ENCODE results near the gene TIGD3. TPM values are rescaled to one million over a fixed set of nuclear protein-coding genes. Genes with fewer than 3 reads are reported as not detected.

Gene TIGD3
- total RNA-seq, 1 experiment from 2014 or later = 0.11 TPM

GRCh38 chr11:65378928-65379638 is 24.5 kb downstream of the TIGD3 start:
- Histone ChIP-seq H3K9me2 (replicated peaks; ENCODE audit: insufficient read depth, low read length) (no peaks in the 10 kb centered on the region), H3K4me2 (ENCODE audit: low read depth, low read length, poor library complexity, severe bottlenecking) (no peak overlapping the region), H3K36me3 (ENCODE audit: insufficient read depth, low read length) (no peaks in the 10 kb centered on the region), H3K9me3 (ENCODE audit: low read length) (no peaks in the 10 kb centered on the region), H3K79me2 (ENCODE audit: low read length) (no peaks in the 10 kb centered on the region), H3K4me3 (ENCODE audit: low read length) (no peak overlapping the region), H3K4me1 (ENCODE audit: low read length) (peaks cover 34% of the 10 kb centered on the region), H2AFZ (ENCODE audit: low read length) (no peak overlapping the region), H4K20me1 (ENCODE audit: insufficient read depth, low read depth, low read length) (no peaks in the 10 kb centered on the region), H3K27ac (ENCODE audit: low read length) (no peak overlapping the region), H3K27me3 (ENCODE audit: low read length) (no peaks in the 10 kb centered on the region), H3K9ac (ENCODE audit: low read length) (no peak overlapping the region)
- DNase-seq = no peak

GRCh38 chr11:65379698-65380459 is 25.3 kb downstream of the TIGD3 start:
- Histone ChIP-seq H3K9me2 (replicated peaks; ENCODE audit: insufficient read depth, low read length) (no peaks in the 10 kb centered on the region), H3K27ac (ENCODE audit: low read length) (no peak overlapping the region), H3K4me2 (ENCODE audit: low read depth, low read length, poor library complexity, severe bottlenecking) (no peak overlapping the region), H3K4me3 (ENCODE audit: low read length) (no peak overlapping the region), H3K9me3 (ENCODE audit: low read length) (no peaks in the 10 kb centered on the region), H3K27me3 (ENCODE audit: low read length) (no peaks in the 10 kb centered on the region), H2AFZ (ENCODE audit: low read length) (no peak overlapping the region), H4K20me1 (ENCODE audit: insufficient read depth, low read depth, low read length) (no peaks in the 10 kb centered on the region), H3K9ac (ENCODE audit: low read length) (no peak overlapping the region), H3K79me2 (ENCODE audit: low read length) (no peaks in the 10 kb centered on the region), H3K36me3 (ENCODE audit: insufficient read depth, low read length) (no peaks in the 10 kb centered on the region), H3K4me1 (ENCODE audit: low read length) (peaks cover 34% of the 10 kb centered on the region)
- DNase-seq = no peak

- H3K79me2 ChIP-seq (ENCODE audit: low read length) = no peaks in the 10 kb centered on the region
- no peaks in the 10 kb centered on the region for H3K9me3 ChIP-seq (ENCODE audit: low read length)
- H3K9me2 ChIP-seq (replicated peaks; ENCODE audit: insufficient read depth, low read length) = no peaks in the 10 kb centered on the region
- H3K36me3 ChIP-seq (ENCODE audit: insufficient read depth, low read length) = no peaks in the 10 kb centered on the region
- no peak overlapping the region for H2AFZ ChIP-seq (ENCODE audit: low read length)
- H3K4me2 ChIP-seq (ENCODE audit: low read depth, low read length, poor library complexity, severe bottlenecking) = peak overlapping the region; percentile 93
- DNase-seq = no peak
- no peak overlapping the region for H3K27ac ChIP-seq (ENCODE audit: low read length)
- no peaks in the 10 kb centered on the region for H3K27me3 ChIP-seq (ENCODE audit: low read length)
- H3K4me1 ChIP-seq (ENCODE audit: low read length) = peaks cover 34% of the 10 kb centered on the region
- no peak overlapping the region for H3K9ac ChIP-seq (ENCODE audit: low read length)
- peak overlapping the region; percentile 79; the same call in 1 of the 2 replicates for H3K4me3 ChIP-seq (ENCODE audit: low read length)
- H4K20me1 ChIP-seq (ENCODE audit: insufficient read depth, low read depth, low read length) = no peaks in the 10 kb centered on the region
These were observed 26.0 kb downstream of the TIGD3 start for GRCh38 chr11:65380460-65381119.

GRCh38 chr11:65381716-65382032 is 27.1 kb downstream of the TIGD3 start:
- peak; percentile 69 for DNase-seq
- H3K4me2 ChIP-seq (ENCODE audit: low read depth, low read length, poor library complexity, severe bottlenecking) = peak overlapping the region; percentile 93
- H2AFZ ChIP-seq (ENCODE audit: low read length) = peak overlapping the region; percentile 74; the same call in 1 of the 2 replicates
- no peaks in the 10 kb centered on the region for H3K9me3 ChIP-seq (ENCODE audit: low read length)
- peak overlapping the region; percentile 79 for H3K27ac ChIP-seq (ENCODE audit: low read length)
- H3K4me1 ChIP-seq (ENCODE audit: low read length) = peaks cover 40% of the 10 kb centered on the region
- peaks cover 1% of the 10 kb centered on the region for H3K79me2 ChIP-seq (ENCODE audit: low read length)
- H3K9ac ChIP-seq (ENCODE audit: low read length) = peak overlapping the region; percentile 80
- no peaks in the 10 kb centered on the region for H3K9me2 ChIP-seq (replicated peaks; ENCODE audit: insufficient read depth, low read length)
- H3K4me3 ChIP-seq (ENCODE audit: low read length) = peak overlapping the region; percentile 79
- H4K20me1 ChIP-seq (ENCODE audit: insufficient read depth, low read depth, low read length) = no peaks in the 10 kb centered on the region
- no peaks in the 10 kb centered on the region for H3K27me3 ChIP-seq (ENCODE audit: low read length)
- H3K36me3 ChIP-seq (ENCODE audit: insufficient read depth, low read length) = no peaks in the 10 kb centered on the region

- H4K20me1 ChIP-seq (ENCODE audit: insufficient read depth, low read depth, low read length) = no peaks in the 10 kb centered on the region
- peak within 1 kb of the TSS; percentile 79 for H3K4me3 ChIP-seq (ENCODE audit: low read length)
- H3K36me3 ChIP-seq (ENCODE audit: insufficient read depth, low read length) = no peaks in the 10 kb centered on the region
- no peaks in the 10 kb centered on the region for H3K9me2 ChIP-seq (replicated peaks; ENCODE audit: insufficient read depth, low read length)
- no peaks in the 10 kb centered on the region for H3K27me3 ChIP-seq (ENCODE audit: low read length)
- H3K27ac ChIP-seq (ENCODE audit: low read length) = peak within 1 kb of the TSS; percentile 79
- H3K4me2 ChIP-seq (ENCODE audit: low read depth, low read length, poor library complexity, severe bottlenecking) = peak within 1 kb of the TSS; percentile 93
- H2AFZ ChIP-seq (ENCODE audit: low read length) = peak within 1 kb of the TSS; percentile 74; the same call in 1 of the 2 replicates
- no peaks in the 10 kb centered on the region for H3K9me3 ChIP-seq (ENCODE audit: low read length)
- peaks cover 7% of the 10 kb centered on the region for H3K79me2 ChIP-seq (ENCODE audit: low read length)
- H3K9ac ChIP-seq (ENCODE audit: low read length) = peak within 1 kb of the TSS; percentile 80
- peak; percentile 93 for DNase-seq
- H3K4me1 ChIP-seq (ENCODE audit: low read length) = peaks cover 44% of the 10 kb centered on the region
These were observed 27.7 kb downstream of the TIGD3 start, which contains the start of gene SLC25A45 for GRCh38 chr11:65382033-65382803. Gene SLC25A45 (minus strand): TSS chr11:65382646. CDS start chr11:65381951, 695 bp downstream.

- H3K79me2 ChIP-seq (ENCODE audit: low read length) = peaks cover 12% of the 10 kb centered on the region
- no peaks in the 10 kb centered on the region for H3K9me3 ChIP-seq (ENCODE audit: low read length)
- peak overlapping the region; percentile 79 for H3K27ac ChIP-seq (ENCODE audit: low read length)
- peak overlapping the region; percentile 79 for H3K4me3 ChIP-seq (ENCODE audit: low read length)
- peak overlapping the region; percentile 74; the same call in 1 of the 2 replicates for H2AFZ ChIP-seq (ENCODE audit: low read length)
- H3K4me2 ChIP-seq (ENCODE audit: low read depth, low read length, poor library complexity, severe bottlenecking) = peak overlapping the region; percentile 93
- peak overlapping the region; percentile 80 for H3K9ac ChIP-seq (ENCODE audit: low read length)
- peaks cover 50% of the 10 kb centered on the region for H3K4me1 ChIP-seq (ENCODE audit: low read length)
- no peaks in the 10 kb centered on the region for H3K9me2 ChIP-seq (replicated peaks; ENCODE audit: insufficient read depth, low read length)
- no peaks in the 10 kb centered on the region for H3K27me3 ChIP-seq (ENCODE audit: low read length)
- H3K36me3 ChIP-seq (ENCODE audit: insufficient read depth, low read length) = no peaks in the 10 kb centered on the region
- DNase-seq = no peak
- H4K20me1 ChIP-seq (ENCODE audit: insufficient read depth, low read depth, low read length) = no peaks in the 10 kb centered on the region
These were observed 28.3 kb downstream of the TIGD3 start for GRCh38 chr11:65382804-65383368.

GRCh38 chr11:65383778-65384177 is 29.2 kb downstream of the TIGD3 start:
- Histone ChIP-seq H2AFZ (ENCODE audit: low read length) (no peak overlapping the region), H3K4me2 (ENCODE audit: low read depth, low read length, poor library complexity, severe bottlenecking) (no peak overlapping the region), H3K27ac (ENCODE audit: low read length) (no peak overlapping the region), H3K27me3 (ENCODE audit: low read length) (no peaks in the 10 kb centered on the region), H3K36me3 (ENCODE audit: insufficient read depth, low read length) (0 out of 2 replicates have a peak, but pooled peaks cover 1% of the 10 kb centered on the region), H3K9ac (ENCODE audit: low read length) (no peak overlapping the region), H4K20me1 (ENCODE audit: insufficient read depth, low read depth, low read length) (no peaks in the 10 kb centered on the region), H3K4me3 (ENCODE audit: low read length) (no peak overlapping the region), H3K9me2 (replicated peaks; ENCODE audit: insufficient read depth, low read length) (no peaks in the 10 kb centered on the region), H3K79me2 (ENCODE audit: low read length) (peaks cover 20% of the 10 kb centered on the region), H3K4me1 (ENCODE audit: low read length) (peaks cover 51% of the 10 kb centered on the region), H3K9me3 (ENCODE audit: low read length) (no peaks in the 10 kb centered on the region)
- DNase-seq = no peak

Measured in Karpas-422 (cell line).